Endothelial cell of hepatic sinusoid (primary cell): ENCODE results near the gene GHDC.
"Not testable (repeated sequence)": the region's sequence is repeated elsewhere in the genome, so short reads cannot be mapped to it uniquely, and the experiment has no call there.

Source experiments
- in situ Hi-C: cut with HindIII; loops from 2 replicates; pipeline ENCODE4 v1.10.0; 2017; ENCODE audit warnings: low sequenced_read_pairs

The GHDC gene

GRCh38 chr17:42193969-42194899 is at the start of gene GHDC:
GHDC (minus strand) TSS chr17:42194494; CDS start chr17:42193581, 913 bp downstream.
- in situ Hi-C loops: no loop called here

- in situ Hi-C loops: no loop called here
These were observed 49.2 kb upstream of the GHDC start for GRCh38 chr17:42243493-42243982.

GRCh38 chr17:42241871-42242270 is 47.6 kb upstream of the GHDC start:
- in situ Hi-C loops: no loop called here

GRCh38 chr17:42240863-42241262 is 46.6 kb upstream of the GHDC start:
- in situ Hi-C loops: not testable (repeated sequence)

GRCh38 chr17:42240201-42240600 is 45.9 kb upstream of the GHDC start:
- in situ Hi-C loops: no loop called here

- in situ Hi-C loops: not testable (repeated sequence)
These were observed 45.3 kb upstream of the GHDC start for GRCh38 chr17:42239576-42239975.

GRCh38 chr17:42236760-42237159 is 42.5 kb upstream of the GHDC start:
- in situ Hi-C loops: no loop called here

GRCh38 chr17:42233994-42234393 is 39.7 kb upstream of the GHDC start:
- in situ Hi-C loops: no loop called here

- in situ Hi-C loops: no loop called here
These were observed 38.9 kb upstream of the GHDC start for GRCh38 chr17:42233156-42233555.

GRCh38 chr17:42230225-42230624 is 35.9 kb upstream of the GHDC start:
- in situ Hi-C loops: no loop called here

GRCh38 chr17:42227849-42228700 is 33.8 kb upstream of the GHDC start:
- in situ Hi-C loops: no loop called here

- in situ Hi-C loops: no loop called here
These were observed 31.4 kb upstream of the GHDC start for GRCh38 chr17:42225646-42226045.

GRCh38 chr17:42224651-42225050 is 30.4 kb upstream of the GHDC start:
- in situ Hi-C loops: no loop called here

- in situ Hi-C loops: no loop called here
These were observed 27.8 kb upstream of the GHDC start for GRCh38 chr17:42221886-42222745.

GRCh38 chr17:42219280-42219679 is 25.0 kb upstream of the GHDC start:
- in situ Hi-C loops: not testable (repeated sequence)

- in situ Hi-C loops: no loop called here
These were observed 19.9 kb upstream of the GHDC start for GRCh38 chr17:42214156-42214555.

GRCh38 chr17:42212382-42212781 is 18.1 kb upstream of the GHDC start:
- in situ Hi-C loops: no loop called here

GRCh38 chr17:42211921-42212341 is 17.6 kb upstream of the GHDC start:
- in situ Hi-C loops: not testable (repeated sequence)

GRCh38 chr17:42210046-42210445 is 15.8 kb upstream of the GHDC start:
- in situ Hi-C loops: no loop called here

- in situ Hi-C loops: loop anchor here (5.0 to 10.0 kb wide), 2 partner anchors 66 to 309 kb away; no protein-coding TSS in a partner anchor
These were observed 11.9 kb upstream of the GHDC start for GRCh38 chr17:42206153-42206612.
